ENCODE data around the gene INCA1.
A peak's percentile ranks its signal among the peaks of the same experiment; 100 is the strongest.

INCA1 gene

DNA sequence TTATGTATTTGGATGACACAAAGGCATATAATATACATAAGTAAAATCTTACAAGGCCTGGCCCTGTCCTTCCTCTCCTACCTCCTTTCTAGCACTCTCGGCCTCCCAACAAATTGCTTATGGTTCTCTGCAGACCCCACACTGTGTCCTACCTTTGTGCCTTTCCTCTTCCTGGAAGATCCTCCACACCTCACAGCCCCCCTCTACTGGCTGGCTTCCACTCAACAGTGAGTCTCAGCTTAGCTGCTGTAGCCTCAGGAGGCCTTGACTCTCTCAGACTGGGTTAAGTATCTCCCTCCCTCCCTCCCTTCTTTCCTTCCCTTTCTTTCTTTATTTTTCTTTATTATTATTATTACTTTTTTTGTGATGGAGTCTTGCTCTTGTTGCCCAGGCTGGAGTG lies 46.2 kb upstream of the INCA1 start:
- Histone ChIP-seq H3K9me2 (replicated peaks; ENCODE audit: control insufficient read depth, low read length) (no peaks in the 10 kb centered on the region), H3K27ac (ENCODE audit: low read depth, low read length) (no peak overlapping the region), H4K20me1 (ENCODE audit: control insufficient read depth, insufficient read depth, low read depth, low read length) (no peaks in the 10 kb centered on the region), H3K27me3 (ENCODE audit: control insufficient read depth, low read length) (no peaks in the 10 kb centered on the region), H3K4me2 (ENCODE audit: low read length) (no peak overlapping the region), H3K36me3 (ENCODE audit: control insufficient read depth, low read length) (no peaks in the 10 kb centered on the region), H3K4me3 (ENCODE audit: low read length) (no peak overlapping the region), H3K9me3 (ENCODE audit: control insufficient read depth, insufficient read depth, low read length) (no peaks in the 10 kb centered on the region), H3K79me2 (ENCODE audit: control insufficient read depth, low read length) (no peaks in the 10 kb centered on the region), H3F3A (ENCODE audit: control insufficient read depth, insufficient read depth) (no peaks in the 10 kb centered on the region), H3K4me1 (ENCODE audit: control insufficient read depth, low read length) (peaks cover 20% of the 10 kb centered on the region)
- no peak for TF ChIP-seq EZH2phosphoT487 (IDR thresholded peaks at IDR 0.05; ENCODE audit: borderline replicate concordance, low read length)
- TF ChIP-seq, protein P1, sequence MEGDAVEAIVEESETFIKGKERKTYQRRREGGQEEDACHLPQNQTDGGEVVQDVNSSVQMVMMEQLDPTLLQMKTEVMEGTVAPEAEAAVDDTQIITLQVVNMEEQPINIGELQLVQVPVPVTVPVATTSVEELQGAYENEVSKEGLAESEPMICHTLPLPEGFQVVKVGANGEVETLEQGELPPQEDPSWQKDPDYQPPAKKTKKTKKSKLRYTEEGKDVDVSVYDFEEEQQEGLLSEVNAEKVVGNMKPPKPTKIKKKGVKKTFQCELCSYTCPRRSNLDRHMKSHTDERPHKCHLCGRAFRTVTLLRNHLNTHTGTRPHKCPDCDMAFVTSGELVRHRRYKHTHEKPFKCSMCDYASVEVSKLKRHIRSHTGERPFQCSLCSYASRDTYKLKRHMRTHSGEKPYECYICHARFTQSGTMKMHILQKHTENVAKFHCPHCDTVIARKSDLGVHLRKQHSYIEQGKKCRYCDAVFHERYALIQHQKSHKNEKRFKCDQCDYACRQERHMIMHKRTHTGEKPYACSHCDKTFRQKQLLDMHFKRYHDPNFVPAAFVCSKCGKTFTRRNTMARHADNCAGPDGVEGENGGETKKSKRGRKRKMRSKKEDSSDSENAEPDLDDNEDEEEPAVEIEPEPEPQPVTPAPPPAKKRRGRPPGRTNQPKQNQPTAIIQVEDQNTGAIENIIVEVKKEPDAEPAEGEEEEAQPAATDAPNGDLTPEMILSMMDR (IDR thresholded peaks at IDR 0.05; ENCODE audit: low read depth, low read length, poor library complexity, severe bottlenecking) = no peak

DNA sequence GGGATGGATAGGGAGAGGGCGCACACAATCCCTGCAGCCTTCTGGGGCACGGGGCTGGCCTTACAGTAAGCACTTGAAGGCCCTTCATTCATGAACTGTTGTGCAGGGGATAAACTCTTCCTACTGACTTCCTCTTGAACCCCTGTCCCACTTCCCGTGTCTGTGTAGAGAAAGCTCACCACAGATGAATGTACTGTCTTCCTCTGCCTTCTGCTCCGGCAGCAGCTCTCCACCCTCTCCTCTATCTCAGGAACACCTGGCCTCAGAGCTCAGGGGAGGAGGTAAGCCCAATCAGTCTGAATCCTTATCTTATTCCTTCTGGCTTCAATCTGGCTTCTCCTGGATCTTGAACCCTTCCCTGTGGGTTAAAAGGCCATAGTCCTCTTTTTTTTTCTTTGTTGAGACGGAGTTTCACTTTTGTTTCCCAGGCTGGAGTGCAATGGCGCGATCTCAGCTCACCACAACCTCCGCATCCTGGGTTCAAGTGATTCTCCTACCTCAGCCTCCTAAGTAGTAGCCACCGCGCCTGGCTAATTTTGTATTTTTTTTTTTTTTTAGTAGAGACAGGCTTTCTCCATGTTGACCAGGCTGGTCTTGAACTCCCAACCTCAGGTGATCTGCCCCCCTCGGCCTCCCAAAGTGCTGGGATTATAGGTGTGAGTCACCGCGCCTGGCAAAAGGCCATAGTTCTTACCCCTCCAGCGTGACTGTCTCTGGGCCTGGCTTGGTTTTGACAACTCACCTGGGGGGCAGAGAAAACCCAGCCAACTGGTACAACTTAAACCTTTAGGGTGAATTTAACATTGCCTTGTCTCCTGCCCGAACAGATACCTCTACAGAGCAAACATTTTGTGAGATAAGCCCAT lies 45.1 kb upstream of the INCA1 start:
- H3K36me3 ChIP-seq (ENCODE audit: control insufficient read depth, low read length) = no peaks in the 10 kb centered on the region
- no peaks in the 10 kb centered on the region for H4K20me1 ChIP-seq (ENCODE audit: control insufficient read depth, insufficient read depth, low read depth, low read length)
- H3K4me2 ChIP-seq (ENCODE audit: low read length) = peak overlapping the region; percentile 14; the same call in 1 of the 2 replicates
- H3K27me3 ChIP-seq (ENCODE audit: control insufficient read depth, low read length) = no peaks in the 10 kb centered on the region
- H3K27ac ChIP-seq (ENCODE audit: low read depth, low read length) = no peak overlapping the region
- H3K4me3 ChIP-seq (ENCODE audit: low read length) = no peak overlapping the region
- H3F3A ChIP-seq (ENCODE audit: control insufficient read depth, insufficient read depth) = no peaks in the 10 kb centered on the region
- H3K4me1 ChIP-seq (ENCODE audit: control insufficient read depth, low read length) = peaks cover 9% of the 10 kb centered on the region
- no peaks in the 10 kb centered on the region for H3K79me2 ChIP-seq (ENCODE audit: control insufficient read depth, low read length)
- no peaks in the 10 kb centered on the region for H3K9me3 ChIP-seq (ENCODE audit: control insufficient read depth, insufficient read depth, low read length)
- no peak for TF ChIP-seq EZH2phosphoT487 (IDR thresholded peaks at IDR 0.05; ENCODE audit: borderline replicate concordance, low read length)
- TF ChIP-seq, protein P1 (IDR thresholded peaks at IDR 0.05; ENCODE audit: low read depth, low read length, poor library complexity, severe bottlenecking) = no peak
- no peaks in the 10 kb centered on the region for H3K9me2 ChIP-seq (replicated peaks; ENCODE audit: control insufficient read depth, low read length)

DNA sequence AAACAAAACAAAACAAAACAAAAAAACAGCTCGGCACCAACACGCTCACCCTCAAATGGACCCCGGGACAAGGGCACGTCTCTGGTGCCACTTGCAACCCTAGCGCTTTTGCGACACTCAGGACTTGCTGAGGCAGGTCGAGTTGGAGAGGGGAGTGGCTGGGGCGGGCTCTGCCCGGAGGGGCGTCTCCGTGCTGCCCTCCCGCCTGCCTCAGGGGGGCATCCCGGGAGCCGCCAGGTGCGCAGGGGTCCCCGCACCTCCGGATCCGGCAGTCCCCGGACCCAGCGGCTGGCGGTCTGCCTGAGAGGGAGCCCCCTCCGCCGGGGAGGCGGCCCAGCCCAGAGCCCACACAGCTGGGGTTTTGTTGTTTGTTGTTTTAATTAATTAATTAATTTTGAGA lies 38.0 kb upstream of the INCA1 start, which contains the start of gene SLC52A1:
Gene SLC52A1 (minus strand): TSS at position 112 of the 400 bp plus-strand sequence. CDS start 820 bp downstream, outside the sequence.
- Histone ChIP-seq H3K27ac (ENCODE audit: low read depth, low read length) (no peak within 1 kb of the TSS), H3F3A (ENCODE audit: control insufficient read depth, insufficient read depth) (peaks cover 8% of the 10 kb centered on the region), H3K36me3 (ENCODE audit: control insufficient read depth, low read length) (no peaks in the 10 kb centered on the region), H3K4me1 (ENCODE audit: control insufficient read depth, low read length) (peaks cover 33% of the 10 kb centered on the region), H3K79me2 (ENCODE audit: control insufficient read depth, low read length) (no peaks in the 10 kb centered on the region), H3K4me3 (ENCODE audit: low read length) (0 out of 2 replicates have a peak within 1 kb of the TSS, but pooled peaks have one; percentile 10), H3K9me2 (replicated peaks; ENCODE audit: control insufficient read depth, low read length) (no peaks in the 10 kb centered on the region), H3K27me3 (ENCODE audit: control insufficient read depth, low read length) (0 out of 2 replicates have a peak, but pooled peaks cover 5% of the 10 kb centered on the region), H3K9me3 (ENCODE audit: control insufficient read depth, insufficient read depth, low read length) (no peaks in the 10 kb centered on the region), H4K20me1 (ENCODE audit: control insufficient read depth, insufficient read depth, low read depth, low read length) (no peaks in the 10 kb centered on the region), H3K4me2 (ENCODE audit: low read length) (peak within 1 kb of the TSS; percentile 48)
- TF ChIP-seq, protein P1 (IDR thresholded peaks at IDR 0.05; ENCODE audit: low read depth, low read length, poor library complexity, severe bottlenecking) = no peak
- TF ChIP-seq EZH2phosphoT487 (IDR thresholded peaks at IDR 0.05; ENCODE audit: borderline replicate concordance, low read length) = no peak
